GM19025 (cell line): Measurements from ENCODE around the gene CASP10.

Source experiments
- ATAC-seq: cut with Tn5 transposase; IDR thresholded peaks from one replicate; pipeline ENCODE4 v1.9.1; 2021; ENCODE audit warnings: mild to moderate bottlenecking, low read depth, moderate library complexity; ENCODE audit not compliant: unreplicated experiment

CASP10 gene

DNA sequence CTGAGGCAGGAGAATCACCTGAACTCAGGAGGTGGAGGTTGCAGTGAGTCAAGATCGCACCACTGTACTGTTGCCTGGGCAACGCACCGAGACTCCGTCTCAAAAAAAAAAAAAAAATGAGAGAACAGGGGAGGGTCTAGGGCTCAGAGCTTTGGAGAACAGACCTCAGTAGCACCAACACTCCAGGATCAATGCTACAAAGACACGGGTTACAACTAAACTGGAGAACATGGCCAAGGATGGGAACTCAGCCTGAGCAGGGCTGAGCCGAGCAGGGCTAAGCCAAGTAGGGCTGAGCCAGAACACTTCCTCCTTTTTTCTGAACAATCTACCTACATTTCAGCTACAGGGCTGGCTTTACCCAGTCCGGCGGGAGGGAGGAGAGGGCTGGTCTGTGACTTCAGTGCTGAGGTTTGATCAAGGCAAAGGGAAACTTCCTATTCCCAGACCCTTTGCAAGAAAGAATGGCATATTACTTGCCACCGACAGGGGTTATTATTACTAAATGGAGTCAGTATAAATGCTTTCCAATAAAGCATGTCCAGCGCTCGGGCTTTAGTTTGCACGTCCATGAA lies 74.5 kb downstream of the CASP10 start:
- ATAC-seq: peak; percentile 49

DNA sequence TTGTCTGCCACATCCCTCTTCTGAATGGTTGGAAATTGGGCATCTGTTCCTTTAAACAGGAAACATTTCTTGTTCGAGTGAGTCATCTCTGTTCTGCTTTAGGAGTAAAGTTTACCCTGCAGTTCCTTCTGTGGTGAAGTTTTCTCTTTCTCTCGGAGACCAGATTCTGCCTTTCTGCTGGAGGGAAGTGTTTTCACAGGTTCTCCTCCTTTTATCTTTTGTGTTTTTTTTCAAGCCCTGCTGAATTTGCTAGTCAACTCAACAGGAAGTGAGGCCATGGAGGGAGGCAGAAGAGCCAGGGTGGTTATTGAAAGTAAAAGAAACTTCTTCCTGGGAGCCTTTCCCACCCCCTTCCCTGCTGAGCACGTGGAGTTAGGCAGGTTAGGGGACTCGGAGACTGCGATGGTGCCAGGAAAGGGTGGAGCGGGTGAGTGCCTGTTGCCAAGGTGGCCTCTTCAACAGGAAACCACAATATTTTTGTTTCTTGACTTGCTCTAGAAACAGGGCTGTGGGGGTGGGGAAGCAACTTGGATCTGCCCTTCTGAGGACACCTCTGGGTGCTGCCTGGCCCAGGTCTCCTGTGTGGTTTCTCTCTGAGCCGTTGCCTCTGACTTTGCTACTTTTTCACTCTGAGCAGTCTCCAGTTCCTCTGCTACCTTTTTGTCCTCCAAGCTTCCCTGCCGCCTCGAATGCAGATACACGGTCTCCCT lies 75.2 kb downstream of the CASP10 start:
- ATAC-seq: peak; percentile 53

DNA sequence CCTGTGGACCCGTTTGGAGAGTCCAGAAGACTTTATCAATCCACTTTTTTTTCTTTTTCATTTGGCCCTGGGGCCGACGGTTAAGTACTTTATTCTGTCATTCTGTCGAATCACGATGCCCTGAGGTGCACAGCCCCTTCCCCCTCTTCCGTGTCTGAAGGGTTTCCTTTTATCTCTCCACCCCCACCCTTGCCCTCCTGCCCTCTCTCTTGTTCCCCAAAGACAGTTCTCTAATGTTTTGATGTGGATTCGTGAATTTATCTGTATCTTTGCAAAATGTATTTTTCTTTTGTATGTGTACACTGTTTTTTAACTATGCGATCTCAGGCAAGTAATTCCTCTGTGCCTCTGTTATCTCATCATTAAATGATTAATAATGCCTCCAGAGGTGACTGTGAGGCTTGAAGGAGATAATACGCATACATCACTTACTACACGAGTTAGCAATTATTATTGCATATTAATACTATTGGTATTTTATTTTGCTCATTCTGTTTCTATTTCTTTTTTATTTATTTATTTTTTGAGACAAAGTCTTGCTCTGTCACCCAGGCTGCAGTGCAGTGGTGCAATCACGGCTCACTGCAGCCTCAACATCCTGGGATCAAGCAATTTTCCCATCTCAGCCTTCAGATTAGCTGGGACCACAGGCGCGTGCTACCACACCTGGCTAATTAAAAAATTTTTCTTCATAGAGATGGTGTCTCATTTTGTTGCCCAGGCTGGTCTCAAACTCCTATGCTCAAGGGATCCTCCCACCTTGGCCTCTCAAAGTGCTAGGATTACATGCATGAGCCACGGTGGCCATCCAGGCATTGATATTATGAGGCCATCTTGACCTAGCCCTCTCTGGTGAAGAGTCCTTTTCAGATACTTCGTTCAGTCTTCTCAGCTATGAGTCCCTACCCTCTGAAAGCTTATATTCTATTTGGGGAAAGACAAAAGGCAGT lies 76.0 kb downstream of the CASP10 start:
- ATAC-seq: no peak

- no peak for ATAC-seq
Observed at GRCh38 chr2:201260302-201260800, 77.4 kb downstream of the CASP10 start, which contains the start of gene CASP8. TSS of gene CASP8 (plus strand) at chr2:201260536. CDS start at chr2:201266487, 5,951 bp downstream.

DNA sequence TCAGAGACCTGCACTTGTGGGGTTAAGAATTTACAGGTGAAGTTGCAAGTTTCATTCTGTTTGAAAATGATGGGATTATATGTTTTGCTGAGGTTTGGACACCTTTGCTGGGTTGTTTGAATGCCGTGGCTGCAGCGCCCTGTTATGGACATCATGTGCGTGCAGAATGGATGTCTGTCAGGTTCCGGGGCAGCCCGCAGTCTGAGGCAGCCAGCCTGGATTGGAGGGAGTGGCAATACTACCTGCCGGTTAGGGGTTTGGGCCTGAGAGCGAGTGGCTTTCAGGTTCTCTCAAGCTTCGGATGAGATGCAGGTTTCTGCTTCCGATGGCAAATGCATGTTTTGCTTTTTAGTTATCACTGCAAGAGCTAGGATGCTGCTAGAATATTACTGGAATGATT lies 78.5 kb downstream of the CASP10 start:
- no peak for ATAC-seq

DNA sequence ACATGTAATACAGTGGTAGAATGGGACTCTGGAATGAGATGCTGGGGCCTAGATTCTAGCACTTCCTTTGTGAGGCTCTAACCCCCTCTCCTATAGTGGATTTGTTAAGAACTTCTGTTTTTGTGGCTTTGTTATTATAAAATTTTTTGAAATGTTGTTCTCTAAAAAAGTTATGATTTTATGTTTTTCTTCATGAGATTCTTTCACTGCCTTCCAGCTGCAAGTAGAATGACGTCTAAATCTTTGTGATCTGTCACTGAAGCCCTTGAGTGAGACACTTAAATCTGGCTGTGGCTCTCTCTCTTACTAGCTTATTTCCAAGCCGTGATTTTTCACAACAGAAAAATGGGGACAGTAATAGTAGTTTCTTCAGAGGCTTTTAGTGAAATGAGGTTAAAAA lies 79.0 kb downstream of the CASP10 start:
- no peak for ATAC-seq

DNA sequence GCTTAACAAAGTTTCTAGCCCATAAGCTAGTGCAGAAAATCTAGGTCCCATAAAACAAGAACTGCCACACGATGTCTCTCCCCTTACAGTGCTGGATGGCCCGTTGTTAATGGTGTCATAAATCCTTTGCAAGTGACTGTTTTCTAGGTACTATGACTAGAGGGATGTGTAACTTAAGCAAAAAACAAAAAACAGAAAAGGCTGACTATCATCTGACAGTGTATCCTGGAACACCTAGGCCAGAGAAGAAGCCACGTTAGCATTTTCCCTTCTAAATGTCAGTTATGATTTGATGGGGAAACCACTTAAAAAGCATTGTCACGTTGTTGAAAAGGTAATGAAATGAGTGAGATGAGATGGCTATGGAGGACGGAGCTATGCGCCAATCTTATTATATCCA lies 79.8 kb downstream of the CASP10 start:
- ATAC-seq: no peak

DNA sequence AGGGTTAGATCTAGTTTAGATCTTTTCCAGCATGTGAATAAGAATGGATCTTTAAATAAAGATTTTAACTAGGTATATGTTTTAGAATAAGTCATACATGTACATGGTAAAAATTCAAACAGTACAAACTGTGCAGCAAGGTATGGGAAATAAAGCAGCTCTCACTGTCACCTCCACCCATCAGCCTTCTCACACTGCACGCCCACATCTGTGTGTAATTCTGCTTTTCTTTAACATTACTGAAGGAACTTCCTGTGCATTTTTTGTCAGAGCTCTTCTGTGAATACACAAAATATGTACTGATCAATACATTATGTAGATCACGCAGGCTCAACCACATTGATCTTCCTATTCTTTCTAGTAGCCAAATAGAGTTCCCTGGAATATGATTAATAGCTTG lies 80.8 kb downstream of the CASP10 start:
- ATAC-seq: no peak

DNA sequence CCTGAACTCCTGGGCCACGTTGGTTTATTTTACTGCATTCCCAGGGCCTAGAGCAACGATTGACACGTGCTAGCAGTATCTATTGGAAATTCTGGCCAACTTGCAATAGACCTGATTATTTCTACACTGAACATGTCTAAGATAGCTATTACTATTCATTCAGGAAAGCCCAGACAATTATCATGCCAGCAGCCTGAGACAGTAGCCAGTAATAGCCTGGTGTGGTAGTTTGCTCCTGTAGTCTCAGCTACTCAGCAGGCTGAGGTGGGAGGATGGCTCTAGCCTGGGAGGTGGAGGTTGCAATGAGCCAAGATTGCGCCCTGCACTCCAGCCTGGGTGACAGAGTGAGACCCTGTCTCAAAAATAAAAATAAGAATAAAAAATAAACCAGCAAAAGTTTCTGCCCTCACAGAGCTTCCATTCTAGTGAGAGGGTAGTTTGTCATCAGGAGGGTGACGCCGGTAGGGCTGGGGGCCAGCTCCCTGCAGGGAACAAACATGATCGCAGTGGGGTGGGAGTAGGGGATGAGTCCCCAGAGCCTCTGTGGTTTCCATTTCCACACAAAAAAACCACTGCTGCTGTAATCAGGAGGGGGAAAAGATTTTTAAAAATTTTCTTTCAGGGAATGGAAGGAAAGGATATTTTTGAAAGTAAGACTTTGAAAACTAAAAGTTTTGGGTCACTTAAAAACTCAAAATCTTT lies 81.7 kb downstream of the CASP10 start:
- ATAC-seq: no peak

DNA sequence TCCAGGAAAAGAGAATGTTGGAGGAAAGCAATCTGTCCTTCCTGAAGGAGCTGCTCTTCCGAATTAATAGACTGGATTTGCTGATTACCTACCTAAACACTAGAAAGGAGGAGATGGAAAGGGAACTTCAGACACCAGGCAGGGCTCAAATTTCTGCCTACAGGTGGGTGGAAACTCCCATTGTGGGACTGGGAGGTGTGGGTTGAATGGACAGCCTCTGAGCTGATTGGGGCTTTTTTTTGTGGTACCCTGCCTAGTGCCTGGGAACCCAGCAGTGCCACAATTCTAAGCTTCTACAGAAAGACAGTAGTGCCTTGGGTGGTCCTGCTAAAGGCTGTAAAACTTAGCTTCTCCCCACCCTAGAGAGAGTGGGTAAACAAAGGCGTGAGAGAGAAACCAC lies 83.7 kb downstream of the CASP10 start:
- ATAC-seq: no peak

DNA sequence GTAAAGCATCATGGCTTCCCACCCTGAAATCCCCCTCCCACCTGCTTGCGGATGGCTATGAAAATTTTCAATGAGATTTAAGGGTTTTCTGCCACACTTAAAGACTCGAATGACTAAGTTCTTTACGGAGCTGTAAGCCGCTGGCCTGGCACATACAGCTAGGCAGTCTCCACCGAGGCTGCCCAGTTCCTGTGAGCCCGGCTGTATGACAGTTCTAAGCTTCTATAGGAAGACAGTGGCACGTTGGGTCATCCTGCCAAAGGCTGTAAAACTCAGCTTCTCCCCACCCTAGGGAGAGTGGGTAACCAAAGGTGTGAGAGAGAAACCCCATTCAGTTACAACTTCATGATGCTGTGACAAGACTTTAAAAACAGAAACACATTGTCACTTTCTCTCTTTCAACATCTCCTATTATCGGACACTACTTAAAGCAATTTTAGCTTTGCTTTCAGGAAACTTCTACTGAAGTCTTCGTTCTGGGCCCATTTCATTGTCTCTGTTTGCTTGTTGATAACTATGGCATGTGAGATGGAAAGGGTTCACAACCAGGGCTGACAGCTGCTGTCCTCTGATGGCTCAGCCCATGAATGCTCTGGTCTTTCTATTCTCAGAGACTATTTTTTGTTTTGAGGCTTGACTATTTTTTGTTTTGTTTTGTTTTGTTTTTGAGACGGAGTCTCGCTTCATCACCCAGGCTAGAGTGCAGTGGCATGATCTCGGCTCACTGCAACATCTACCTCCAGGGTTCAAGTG lies 84.5 kb downstream of the CASP10 start:
- no peak for ATAC-seq

DNA sequence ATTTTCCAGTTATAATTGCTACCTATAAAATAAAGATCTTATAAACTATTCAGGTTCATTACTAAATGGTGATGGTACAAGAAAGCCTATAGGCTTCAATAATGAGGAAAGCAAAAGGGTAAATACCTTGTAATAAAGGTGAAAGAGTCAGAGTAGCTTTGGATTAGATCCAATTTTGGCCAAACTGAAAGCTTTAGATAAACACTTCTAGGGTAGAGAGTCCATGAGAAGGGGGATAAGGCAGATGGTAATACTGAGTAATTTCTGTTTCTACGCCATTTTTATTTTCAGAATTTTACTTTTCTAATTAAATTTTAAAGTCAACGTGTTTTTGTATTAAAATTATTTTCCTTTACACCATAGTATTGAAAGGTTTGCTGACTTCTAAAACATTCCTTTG lies 86.8 kb downstream of the CASP10 start:
- no peak for ATAC-seq

GRCh38 chr2:201270293-201271001 lies 87.5 kb downstream of the CASP10 start:
- no peak for ATAC-seq

DNA sequence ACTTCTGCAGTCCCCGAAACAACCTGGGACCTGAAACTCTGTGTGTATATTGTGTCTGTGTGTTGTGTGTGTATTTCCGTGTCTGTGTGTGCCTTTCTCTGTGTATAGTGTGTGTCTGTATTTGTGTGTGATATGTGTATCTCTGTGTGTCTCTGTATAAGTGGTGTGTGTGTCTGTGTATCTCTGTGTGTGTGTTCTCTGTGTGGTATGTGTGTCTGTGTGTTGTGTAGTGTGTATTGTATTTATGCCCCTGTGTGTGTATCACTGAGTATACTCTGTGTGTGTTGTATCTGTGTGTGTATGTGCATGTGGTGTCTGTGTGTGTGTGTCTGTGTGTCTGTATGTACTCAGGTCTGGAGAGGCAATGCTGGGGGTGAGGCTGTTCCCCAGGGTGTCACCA lies 89.0 kb downstream of the CASP10 start:
- no peak for ATAC-seq

DNA sequence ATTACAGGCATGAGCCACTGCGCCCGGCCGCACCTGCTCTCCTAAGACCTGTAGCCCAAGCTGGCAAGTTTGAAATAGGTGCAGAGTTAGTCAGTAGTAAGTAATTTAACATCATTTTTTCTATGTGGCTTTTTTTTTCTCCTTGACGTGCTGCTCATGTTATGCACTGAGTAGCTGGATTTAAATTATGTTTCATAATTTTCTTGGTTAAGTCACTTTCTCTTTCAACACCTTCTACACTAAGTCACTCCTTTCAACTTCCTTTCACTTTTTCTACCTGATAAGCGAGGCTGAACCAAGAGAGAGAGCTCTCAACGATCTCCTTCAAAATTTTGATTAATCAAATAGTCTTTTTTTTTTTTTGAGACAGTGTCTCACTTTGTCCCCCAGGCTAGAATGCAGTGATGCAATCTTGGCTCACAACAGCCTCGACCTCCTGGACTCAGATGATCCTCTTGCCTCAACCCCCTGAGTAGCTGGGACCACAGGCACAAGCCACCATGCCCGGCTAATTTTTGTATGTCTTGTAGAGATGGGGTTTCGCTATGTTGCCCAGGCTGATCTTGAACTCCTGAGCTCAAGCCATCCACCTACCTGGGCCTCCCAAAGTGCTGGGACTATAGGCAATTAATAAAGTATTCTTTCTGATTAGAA lies 90.5 kb downstream of the CASP10 start:
- ATAC-seq: no peak

DNA sequence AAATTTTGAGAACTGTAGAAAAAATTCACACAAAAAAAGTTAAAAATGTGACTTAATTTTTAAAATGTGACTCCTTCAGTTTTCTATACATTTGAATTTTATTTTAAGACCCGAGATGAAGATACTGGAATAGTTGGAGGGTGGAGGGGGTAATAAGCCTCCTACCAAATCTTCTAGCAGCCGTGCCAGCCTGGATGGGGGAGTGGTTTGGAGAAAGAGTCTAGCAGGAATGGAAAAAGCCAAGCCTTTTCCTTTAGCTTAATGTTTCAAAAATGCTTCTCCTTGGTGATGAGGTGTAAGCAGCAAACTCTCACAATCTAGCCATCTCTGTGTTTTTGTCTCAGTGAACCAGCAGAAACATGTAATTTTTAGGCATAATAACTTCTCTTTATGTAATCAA lies 92.1 kb downstream of the CASP10 start:
- ATAC-seq: no peak

DNA sequence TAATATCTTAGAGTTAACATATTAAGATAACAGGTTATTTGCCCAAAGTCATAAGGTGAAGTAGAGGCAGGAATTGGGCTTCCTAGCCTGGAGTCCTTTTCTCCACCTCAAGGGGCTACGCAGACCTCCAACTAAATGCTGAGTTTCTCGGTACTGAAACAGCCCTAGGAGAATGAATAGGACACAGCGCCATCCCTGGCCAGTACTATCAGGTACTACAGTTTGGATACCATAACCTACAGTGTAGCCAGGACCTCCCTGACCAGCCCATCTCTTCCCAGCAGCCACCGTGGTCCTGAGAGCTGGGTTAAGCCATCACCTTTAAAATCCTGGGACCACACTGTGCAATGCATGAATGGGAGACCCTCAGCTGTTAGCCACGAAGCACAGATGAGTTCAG lies 93.0 kb downstream of the CASP10 start:
- ATAC-seq: no peak

DNA sequence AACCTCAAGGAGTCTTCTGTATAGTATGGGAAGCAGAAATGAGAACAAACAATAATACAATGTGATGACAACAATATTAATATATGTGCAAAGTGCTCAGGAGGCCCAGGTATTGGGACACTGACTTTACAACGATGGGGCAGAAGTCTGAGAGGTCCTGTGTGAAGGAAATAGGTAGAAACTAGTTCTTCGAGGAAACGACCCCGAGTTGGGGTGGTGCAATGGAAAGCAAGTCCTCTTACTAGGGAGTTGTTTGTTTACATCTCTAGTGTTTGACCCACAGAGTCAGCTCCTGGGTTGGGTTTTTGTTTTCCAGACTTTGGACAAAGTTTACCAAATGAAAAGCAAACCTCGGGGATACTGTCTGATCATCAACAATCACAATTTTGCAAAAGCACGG lies 93.6 kb downstream of the CASP10 start:
- no peak for ATAC-seq
